B cell (primary cell): Measurements from ENCODE around the gene HDGF.

Experiments used
- CTCF ChIP-seq: fragments of 200-600 bp; IDR thresholded peaks from one replicate; pipeline ENCODE4 v1.8.0; 2022; ENCODE audit warnings: antibody characterized with exemption, mild to moderate bottlenecking
- EZH2 ChIP-seq: IDR thresholded peaks from 2 replicates; pipeline ENCODE4 v1.6.1; 2012; ENCODE audit warnings: borderline replicate concordance, low read depth, mild to moderate bottlenecking, moderate library complexity, low read length; ENCODE audit not compliant: insufficient read depth, poor library complexity, severe bottlenecking

GRCh38 chr1:156727926-156728598 lies 23.4 kb downstream of the HDGF start, which contains the start of gene METTL25B:
- TF ChIP-seq EZH2 (no peak), CTCF (no peak)
